Cortex of kidney (tissue), 1 donor: ENCODE results near the gene EEF1A1.
"Not testable (repeated sequence)": the region's sequence is repeated elsewhere in the genome, so short reads cannot be mapped to it uniquely, and the experiment has no call there.

ENCODE experiments used
- DNase-seq: peaks from one replicate; lab custom pipeline; 2025; lab: John Stamatoyannopoulos, UW

The EEF1A1 gene

GRCh38 chr6:73537677-73538076, 16.8 kb upstream of the EEF1A1 start:
- no peak for DNase-seq

DNA sequence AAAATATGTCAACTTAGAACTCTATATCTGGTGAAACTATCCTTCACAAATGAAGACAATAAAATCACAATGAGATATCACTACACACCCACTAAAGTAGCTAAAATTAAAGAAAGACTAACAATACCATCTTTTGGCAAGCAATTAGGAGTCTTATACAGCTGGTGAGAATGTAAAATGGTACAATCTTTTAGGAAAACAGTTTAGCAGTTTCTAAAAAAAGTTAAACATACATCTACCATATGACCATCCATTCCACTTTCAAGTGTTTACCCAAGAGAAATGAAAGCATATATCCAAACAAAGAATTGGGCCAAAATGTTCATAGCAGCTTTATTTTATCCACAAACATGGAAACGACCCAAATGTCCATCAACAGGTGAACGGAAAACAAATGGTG, 13.8 kb upstream of the EEF1A1 start:
- no peak for DNase-seq

DNA sequence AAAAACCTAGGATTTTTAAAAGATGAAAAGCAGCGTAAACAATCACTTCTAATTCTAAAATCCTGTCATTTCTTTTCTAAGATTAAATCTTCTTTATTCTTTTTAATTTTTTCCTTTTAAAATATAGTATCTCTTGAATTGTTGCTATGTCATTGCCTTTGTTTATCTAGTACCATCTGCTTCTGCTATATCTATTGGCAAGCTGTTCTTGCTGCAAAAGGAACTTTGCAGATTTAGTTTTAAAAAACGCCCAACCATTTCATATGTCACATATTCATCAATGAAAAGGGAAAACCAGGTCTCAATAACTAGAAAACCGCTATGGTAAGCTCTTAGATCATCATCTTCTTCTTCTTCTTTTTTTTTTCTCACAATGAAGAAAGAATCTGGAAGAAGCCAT, 11.5 kb upstream of the EEF1A1 start:
- no peak for DNase-seq

- DNase-seq: no peak
These were observed 8.1 kb upstream of the EEF1A1 start for GRCh38 chr6:73528897-73529296.

- no peak for DNase-seq
These were observed 4.9 kb upstream of the EEF1A1 start for GRCh38 chr6:73525546-73526330.

GRCh38 chr6:73523434-73524123, 2.7 kb upstream of the EEF1A1 start:
- DNase-seq: no peak

GRCh38 chr6:73521351-73521985, 636 bp upstream of the EEF1A1 start:
- no peak for DNase-seq

GRCh38 chr6:73519926-73520687, 725 bp downstream of the EEF1A1 start:
- peak; percentile 10 for DNase-seq

- DNase-seq: not testable (repeated sequence)
These were observed 1.6 kb downstream of the EEF1A1 start for GRCh38 chr6:73518982-73519881.

DNA sequence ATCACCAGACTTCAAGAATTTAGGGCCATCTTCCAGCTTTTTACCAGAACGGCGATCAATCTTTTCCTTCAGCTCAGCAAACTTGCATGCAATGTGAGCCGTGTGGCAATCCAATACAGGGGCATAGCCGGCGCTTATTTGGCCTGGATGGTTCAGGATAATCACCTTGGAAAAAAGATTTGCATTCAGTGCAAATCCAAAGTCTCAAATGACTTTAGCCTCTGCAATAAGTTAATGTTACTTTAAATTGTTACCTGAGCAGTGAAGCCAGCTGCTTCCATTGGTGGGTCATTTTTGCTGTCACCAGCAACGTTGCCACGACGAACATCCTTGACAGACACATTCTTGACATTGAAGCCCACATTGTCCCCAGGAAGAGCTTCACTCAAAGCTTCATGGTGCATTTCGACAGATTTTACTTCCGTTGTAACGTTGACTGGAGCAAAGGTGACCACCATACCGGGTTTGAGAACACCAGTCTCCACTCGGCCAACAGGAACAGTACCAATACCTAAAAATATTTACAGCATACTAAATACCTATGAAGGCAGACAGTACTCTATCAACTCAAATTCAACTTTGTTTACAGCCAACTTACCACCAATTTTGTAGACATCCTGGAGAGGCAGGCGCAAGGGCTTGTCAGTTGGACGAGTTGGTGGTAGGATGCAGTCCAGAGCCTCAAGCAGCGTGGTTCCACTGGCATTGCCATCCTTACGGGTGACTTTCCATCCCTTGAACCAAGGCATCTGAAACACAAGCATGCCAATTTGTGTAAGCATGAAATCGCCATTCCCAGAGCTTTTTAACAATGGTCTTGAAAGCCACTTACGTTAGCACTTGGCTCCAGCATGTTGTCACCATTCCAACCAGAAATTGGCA, 2.5 kb downstream of the EEF1A1 start:
- DNase-seq: not testable (repeated sequence)

GRCh38 chr6:73516514-73517489, 4.0 kb downstream of the EEF1A1 start:
- no peak for DNase-seq

DNA sequence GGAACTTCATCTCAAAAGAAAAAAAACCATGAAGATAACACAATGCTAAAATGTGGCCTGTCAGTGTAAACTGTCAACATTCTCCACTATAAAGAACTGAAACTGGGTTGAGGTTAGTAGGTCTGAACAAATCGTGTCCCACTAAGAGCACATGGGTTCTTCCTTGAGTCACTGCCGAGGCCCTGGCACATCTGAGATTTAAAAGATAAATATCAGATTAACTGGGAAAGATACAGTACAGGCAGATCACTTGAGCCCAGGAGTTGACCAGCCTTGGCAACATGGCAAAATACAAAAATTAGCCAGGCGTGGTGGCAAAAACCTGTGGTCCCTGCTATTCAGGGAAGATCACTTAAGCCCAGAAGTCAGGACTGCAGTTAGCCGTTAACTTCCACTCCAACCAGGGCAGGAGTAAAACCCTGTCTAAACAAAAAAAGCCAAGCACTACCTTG, 5.6 kb downstream of the EEF1A1 start:
- DNase-seq: no peak

DNA sequence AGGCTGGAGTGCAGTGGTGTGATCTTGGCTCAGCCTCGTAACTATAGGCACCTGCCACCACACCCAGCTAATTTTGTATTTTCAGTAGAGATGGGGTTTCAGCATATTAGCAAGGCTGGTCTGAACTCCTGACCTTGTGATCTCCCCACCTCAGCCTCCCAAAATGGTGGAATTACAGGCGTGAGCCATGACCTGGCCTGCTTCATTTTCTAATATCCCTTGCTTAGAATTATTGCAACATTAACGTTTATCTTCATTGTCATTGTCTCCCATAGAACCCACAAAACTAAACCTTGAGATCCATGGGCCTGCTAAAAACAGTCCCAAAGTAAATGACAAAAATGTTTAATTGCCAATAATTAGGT, 6.1 kb downstream of the EEF1A1 start:
- DNase-seq: no peak

GRCh38 chr6:73513496-73513854, 7.4 kb downstream of the EEF1A1 start:
- no peak for DNase-seq

DNA sequence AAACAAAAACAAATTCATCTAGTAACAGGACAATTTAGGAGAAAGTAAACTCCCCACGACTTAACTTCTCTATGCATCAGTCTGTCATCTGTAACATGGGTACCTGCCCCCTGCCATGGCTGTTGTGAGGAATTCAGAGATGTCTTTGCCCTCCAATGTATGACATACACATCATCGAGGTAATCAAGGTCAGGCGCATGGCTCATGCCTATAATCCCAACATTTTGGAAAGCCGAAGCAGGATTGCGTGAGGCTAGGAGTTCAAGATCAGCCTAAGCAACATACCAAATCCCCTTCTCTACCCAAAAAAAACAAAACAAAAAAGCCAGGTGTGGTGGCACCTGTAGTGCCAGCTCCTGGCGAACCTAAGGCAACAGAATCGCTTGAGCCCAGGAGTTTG, 9.0 kb downstream of the EEF1A1 start:
- DNase-seq: no peak

- DNase-seq: no peak
These were observed 11.0 kb downstream of the EEF1A1 start for GRCh38 chr6:73509851-73510250.

DNA sequence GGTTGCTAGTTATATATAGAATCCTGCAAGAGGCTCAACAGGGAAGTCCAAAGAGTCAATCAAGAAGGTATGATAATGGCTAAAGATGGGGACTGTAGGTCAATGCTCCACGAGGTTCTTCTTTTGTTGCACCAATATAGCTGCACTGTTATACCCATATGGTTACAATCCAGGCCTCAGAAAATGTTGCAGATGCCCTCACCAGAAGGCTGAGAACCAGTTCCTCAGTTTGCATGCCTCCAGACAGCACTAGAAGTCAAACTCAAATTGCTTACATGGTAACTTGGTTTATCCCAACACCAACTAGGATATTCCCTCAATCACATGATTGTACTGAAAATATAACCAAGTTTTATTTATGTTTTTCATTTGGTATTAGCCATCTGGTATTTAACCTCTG, 12.1 kb downstream of the EEF1A1 start:
- DNase-seq: no peak

DNA sequence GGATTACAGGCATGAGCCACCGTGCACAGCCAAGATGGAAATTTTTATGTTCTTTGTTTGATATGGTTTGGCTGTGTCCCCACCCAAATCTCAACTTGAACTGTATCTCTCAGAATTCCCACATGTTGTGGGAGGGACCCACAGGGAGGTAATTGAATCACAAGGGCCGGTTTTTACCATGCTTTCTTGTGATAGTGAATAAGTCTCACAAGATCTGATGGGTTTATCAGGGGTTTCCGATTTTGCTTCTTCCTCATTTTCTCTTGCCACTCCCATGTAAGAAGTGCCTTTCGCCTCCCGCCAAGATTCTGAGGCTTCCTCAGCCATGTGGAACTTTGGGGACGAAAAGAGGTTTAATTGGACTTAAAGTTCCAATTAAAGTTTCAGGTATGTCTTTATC, 14.6 kb downstream of the EEF1A1 start:
- DNase-seq: no peak

DNA sequence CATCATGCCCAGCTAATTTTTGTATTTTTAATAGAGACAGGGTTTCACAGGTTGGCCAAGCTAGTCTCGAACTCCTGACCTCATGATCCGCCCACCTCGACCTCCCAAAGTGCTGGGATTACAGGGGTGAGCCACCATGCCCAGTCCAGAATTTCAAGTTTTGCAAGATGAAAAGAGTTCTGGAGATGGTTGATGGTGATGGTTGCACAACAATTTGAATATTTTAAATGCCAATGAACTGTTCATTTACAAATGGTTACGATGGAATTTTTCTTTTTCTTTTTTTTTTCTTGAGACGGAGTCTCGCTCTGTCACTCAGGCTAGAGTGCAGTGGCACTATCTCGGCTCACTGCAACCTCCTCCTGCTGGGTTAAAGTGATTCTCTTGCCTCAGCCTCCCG, 15.1 kb downstream of the EEF1A1 start:
- DNase-seq: not testable (repeated sequence)
